ENCODE data around the gene NT5DC1.
"Not testable (repeated sequence)": the region's sequence is repeated elsewhere in the genome, so short reads cannot be mapped to it uniquely, and the experiment has no call there.

NT5DC1 gene

DNA sequence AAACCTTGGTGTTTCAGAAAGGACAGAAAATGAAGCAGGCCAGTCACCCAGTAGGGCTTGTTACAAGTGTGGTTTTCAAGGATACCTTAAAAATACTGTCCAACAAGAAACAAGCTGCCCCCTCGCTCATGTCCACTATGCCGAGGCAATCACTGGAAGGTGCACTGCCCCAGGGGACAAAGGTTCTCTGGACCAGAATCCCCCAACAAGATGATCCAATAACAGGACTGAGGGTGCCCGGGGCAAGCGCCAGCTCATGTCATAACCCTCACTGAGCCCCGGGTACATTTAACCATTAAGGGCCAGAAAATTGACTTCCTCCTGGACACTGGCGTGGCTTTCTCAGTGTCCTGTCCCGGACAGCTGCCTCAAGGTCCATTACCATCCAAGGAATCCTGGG is 6.6 kb upstream of the NT5DC1 start:
- DNase-seq, result no peak

DNA sequence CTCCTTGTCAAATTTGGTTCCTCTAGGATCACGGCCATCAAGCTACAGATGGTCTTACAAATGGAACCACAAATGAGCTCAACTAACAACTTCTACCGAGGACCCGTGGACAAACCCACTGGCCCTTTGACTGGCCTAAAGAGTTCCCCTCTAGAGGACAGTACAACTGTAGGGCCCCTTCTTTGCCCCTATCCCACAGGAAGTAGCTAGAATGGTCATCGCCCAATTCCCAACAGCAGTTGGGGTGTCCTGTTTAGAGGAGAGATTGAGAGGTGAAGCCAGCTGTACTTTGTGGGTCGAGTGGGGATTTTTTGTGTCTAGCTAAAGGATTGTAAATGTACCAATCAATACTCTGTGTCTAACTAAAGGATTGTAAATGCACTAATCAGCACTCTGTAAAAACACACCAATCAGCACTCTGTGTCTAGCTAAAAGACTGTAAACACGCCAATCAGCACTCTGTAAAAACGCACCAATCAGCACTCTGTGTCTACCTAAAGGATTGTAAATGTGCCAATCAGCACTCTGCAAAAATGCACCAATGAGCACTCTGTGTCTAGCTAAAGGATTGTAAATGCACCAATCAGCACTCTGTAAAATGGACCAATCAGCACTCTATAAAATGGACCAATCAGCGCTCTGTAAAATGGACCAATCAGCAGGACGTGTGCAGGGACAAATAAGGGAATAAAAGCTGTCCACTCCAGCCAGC is 4.4 kb upstream of the NT5DC1 start:
- not testable (repeated sequence) for DNase-seq

DNA sequence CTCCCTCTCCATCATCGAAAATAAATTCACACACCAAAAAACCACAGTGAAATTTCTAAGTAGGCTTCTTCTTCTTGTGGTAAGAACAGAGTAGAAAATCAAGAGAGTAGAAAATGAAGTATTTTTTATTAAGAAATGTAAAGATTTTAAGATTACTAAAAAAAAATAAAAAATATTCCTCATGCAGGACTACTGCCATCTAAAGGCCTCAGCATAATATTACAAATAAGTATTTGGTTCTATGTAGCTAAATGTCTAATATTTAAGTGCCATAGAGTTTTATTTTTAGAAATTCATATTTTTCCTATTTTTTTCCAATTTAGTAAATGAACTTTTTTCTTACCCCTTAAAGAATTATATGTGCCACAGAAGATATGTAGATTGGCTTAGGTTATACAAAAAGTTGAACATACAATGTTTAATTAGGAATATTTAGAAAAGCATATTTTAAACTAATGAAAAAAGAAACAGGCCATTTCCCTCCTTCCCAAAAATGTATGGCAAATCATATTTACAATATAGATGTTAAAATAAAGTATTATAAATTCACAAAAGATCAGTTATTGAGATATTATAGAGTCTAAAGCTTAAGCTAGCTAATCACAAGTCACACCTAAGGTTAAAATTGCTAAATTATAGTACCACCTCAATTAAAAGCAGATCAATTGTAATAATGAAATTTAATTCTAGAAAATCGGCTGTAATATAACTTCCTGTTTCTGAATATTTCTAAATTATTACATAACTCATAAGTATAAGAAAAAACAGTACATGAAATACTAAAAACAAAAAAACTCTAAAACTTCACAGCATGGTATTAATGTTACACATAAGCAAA is 3.5 kb upstream of the NT5DC1 start:
- DNase-seq, result no peak

DNA sequence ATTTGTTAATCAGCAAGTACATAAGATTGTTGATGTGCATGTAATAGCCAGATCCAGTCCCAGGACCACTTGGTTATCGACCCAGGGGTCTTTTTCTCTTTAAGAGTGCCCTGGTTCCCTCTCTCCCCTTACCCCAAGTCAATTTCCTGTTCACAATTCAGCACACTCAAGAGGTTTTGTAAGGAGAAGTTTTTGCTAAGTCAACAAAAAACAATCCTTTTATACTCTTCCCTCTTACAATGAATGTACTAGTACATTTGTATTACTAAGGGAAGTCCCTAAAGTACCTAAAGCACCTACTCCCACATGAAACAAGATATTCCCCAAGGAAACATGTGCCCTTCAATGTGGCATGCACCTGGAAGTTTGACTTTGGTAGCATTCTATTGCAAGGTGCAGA is 1.6 kb upstream of the NT5DC1 start:
- no peak for DNase-seq

DNA sequence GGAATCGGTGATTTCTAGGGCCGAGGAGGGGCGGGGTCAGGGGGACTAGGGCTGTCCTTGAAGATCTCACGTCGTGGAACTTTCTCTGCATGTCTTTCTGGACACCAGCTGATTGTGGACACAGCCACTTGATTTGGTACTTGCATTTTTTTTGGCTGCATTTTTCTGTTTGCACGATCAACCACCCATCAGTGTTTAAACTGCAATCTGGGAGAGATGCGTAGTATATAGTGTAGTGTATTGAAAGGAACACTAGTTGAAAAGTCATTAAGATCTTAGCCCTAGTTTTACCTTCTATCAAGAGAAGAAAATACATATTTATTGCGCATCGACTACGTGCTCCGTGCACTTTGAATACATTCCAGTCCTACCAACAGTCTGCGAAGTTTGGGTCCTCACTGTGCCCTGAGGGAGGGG is 657 bp downstream of the NT5DC1 start:
- no peak for DNase-seq

DNA sequence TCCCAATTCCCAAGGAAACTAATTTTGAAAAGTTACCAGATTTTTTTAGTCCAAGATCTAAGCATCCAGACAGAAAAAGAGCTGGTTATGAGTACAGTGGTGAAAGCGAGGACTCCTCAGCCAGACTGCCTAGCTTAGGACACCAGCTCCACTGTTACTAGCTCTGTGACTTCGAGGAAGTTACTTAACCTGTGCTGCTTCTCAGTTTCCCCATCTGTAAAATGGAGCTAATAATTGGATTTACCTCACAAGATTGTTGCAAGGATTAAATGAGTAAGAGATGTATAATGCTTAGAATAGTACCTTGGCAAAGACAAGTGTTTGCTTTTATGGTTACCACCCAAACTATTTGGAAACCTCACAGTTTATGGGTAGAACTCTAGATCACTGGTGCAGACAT is 1.1 kb downstream of the NT5DC1 start:
- no peak for DNase-seq

DNA sequence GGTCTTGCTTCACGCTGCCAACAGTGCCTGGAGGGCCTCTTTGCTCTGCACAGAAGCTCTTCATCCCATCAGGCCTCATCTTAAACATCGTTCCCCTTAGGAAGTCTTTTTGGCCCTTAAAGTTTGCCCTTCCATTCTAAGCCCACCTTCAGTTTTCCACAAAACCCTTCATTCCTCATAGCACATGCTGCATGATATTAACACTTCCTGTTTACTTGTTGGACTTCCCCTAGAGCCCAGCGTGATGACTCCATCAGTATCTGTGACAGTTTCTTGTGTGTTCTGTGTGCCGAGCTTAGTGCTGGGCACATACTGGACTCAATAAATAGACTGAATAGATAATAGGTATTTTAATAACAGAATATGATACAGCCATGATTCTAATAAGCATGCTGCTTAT is 2.2 kb downstream of the NT5DC1 start:
- DNase-seq, result no peak

DNA sequence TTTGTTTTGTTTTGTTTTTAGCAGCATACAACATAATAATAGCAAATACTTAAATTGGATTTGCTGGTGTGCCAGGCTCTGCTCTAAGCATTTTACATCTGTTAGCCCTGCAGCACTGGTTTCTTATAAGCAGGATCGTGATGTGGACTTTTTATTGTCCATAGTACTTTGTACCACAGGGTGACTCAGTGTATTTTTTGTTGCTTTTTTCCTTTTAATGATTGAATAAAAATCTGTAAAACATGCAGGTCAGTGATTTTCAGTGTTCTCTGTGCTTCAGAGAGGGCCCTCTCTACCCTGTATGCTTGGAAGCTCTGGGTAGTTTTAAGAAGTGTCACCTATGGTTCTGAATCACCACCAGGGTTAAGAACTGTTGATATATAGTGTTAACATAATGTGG is 4.0 kb downstream of the NT5DC1 start:
- no peak for DNase-seq

DNA sequence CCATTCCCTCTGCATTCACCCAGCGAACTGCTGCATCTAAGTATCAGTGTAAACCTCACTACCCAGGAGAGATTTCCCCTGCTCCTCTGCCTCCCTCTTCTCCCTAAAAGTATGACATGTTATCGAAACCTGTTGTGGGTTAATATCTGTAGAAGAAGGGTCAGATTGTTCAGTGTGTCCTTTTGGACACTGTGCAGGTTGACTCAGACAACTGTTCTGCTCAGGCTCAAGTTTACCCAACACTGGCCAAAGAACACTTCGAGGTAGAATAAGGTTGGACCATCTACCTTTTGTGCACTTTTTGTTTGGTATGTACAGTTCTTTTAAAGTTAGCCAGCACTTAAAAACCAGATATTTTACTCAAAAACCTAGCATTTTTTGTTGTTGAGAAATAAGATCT is 4.6 kb downstream of the NT5DC1 start:
- DNase-seq, result no peak

DNA sequence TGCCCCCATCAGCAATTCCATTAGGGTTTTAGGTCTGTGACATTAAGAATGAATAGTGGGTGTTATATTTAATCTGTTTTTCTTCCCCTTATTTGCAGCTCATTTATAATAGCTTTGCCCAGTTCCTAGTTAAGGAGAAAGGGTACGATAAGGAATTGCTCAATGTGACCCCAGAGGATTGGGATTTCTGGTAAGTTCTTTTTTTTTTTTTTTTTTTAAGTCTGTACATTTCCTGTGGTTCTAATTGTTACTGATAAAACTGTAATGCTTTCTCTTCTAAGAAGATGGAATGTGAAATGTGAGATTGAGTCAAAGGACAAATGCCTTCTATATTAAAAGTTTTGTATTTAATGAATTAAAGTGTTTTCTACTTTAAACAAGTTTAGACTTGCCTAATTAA is 5.5 kb downstream of the NT5DC1 start:
- no peak for DNase-seq

DNA sequence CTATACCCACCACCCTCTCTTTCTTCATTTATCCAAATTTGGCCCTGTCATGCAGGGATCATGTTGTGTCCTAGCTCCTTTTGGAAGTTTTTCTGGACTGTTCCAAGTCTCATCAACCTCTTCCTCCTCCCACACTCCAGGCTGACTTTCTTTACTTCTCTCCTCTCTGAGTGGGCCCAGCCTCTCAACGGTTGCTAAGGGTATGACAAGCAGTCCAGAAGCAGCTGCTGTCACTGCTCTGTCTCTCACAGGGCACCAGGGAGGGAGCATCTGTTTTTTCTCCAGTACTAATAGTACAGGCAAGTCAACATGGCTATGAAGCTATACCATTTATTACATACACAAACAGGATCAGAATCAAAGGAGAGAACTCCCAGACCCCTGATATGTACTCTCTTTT is 8.2 kb downstream of the NT5DC1 start:
- DNase-seq, result no peak

DNA sequence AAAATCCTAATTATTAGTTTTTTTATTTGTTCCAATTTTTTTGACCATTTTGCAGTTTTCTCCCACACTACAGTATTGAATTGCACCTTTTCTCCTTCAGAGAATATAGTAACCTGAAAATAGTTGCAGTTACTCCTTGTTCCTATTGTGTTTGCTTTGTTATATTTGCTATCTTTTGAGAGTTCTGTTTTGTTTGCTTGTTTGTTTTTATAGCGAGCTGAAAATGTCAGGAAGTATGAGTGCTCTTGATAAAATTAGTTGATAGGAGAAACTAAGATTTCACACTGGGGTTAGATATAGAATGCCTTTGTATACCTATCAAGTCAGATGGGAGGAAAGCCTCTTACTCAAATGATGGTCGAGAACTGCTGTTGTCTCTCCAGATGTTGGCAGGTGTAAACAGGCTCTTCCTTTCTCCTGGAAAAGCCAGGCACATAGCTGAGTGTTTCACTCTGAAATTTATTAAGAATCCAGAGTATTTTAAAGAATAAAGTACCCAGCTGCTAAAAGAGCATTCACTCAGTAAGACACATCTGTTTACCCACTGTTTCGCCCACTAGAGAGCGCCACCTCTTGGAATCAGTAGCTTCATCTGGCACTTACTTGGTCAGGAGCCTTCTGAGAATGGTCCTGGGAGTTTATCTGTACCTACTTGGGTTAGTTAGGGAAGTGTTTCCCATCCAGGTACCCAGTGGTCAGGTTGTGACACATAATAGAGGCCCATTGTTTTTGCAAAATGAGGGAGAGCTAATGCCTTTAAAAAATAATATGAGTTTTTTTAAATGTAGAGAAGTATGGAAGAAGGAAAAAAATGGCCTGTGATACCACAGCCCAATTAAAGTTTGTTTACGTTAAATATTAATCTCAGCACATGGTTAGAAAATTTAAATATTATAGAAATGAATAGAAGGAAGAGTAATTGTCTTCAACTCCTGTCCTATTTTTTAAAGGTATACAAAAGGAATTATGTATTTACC is 11.2 kb downstream of the NT5DC1 start:
- no peak for DNase-seq

DNA sequence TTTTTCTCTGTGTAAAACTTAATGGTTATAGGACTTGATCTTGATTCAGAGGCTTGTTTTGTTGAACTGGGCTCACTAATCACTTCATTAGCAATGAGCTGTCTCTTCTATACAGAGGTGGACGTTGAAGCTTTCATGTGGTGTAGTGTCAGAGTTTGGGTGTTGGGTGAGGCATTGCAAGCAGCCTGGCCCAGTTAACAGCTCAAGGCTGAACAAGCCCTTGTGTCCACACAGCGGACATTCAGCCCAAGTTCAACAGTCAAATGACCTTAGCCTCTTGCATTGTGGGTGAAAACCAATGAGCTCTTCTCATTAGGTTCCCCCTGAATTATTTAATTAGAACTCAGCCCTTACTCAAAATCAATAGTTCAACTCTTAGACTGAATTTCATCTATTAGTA is 12.7 kb downstream of the NT5DC1 start:
- DNase-seq, result no peak

DNA sequence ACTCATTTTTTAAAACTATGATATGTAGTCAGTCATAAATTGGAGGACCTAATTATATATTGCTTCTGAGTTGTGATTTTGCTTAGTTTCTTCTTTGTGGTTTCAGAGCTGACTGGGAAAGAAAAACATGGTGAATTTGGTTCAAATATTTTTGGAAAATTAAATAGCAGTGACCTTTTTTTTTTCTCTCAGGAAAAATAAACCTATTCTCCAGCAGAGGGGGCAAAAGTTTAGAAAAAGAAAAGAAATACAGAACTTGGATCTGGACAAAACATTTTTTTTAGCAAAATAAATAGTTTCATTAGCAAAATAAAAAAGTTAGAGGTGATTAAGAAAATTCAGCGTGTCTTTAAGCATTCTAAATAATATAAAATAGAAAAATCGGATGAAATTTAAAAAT is 15.1 kb downstream of the NT5DC1 start:
- no peak for DNase-seq

DNA sequence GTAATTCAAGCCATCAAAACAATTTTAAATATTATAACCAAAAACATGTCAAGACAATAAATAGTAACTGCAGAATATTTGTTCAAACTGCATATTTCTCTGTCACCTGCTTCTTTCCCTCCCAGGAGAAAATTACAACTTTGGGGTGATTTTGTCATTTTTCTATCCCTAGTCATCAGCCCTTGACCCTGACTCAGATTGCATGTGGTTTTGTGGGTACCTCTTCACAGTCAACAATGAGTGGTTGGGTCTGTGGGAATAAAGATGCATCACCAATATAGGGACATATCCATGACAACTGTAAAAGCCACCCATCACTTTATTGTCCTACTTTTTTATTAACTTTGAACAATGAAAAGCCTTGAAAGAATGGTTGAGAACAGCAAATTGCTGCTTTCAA is 18.0 kb downstream of the NT5DC1 start:
- no peak for DNase-seq

DNA sequence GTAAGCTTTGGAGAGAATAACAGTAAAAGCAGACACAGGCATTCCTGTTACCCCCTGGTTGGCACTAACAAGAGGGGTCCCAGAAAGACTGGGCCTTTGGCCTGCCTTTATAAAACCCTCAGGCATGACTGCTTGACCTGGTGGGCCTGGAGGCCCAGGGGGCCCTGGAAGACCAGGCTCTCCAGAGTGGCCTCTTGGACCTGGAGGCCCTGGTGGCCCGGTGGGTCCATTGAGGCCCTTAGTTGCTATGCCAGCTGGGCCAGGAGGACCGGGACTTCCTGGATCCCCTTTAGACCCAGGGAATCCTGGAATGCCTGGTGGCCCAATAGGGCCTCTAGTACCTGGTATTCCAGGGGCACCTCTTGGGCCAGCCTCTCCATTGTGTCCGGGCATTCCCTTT is 19.8 kb downstream of the NT5DC1 start:
- no peak for DNase-seq

DNA sequence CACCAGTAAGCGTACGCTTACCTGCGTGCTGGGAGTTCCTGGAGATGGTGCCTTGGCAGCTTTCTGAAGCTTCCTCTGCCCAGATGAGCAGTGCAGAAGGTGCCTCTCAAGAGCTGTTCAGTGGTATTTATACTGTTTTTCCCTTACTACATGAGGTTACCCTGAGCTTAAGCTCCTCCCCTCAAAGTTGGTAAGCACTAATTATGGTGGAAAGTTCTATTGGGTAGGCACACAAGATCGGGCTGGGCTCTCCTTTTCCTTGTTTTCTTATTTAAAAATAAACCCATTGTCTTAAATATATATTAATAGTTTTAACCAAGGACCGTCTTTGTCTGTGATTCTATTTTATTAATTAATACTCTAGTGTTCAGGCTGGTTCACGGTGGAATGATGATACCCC is 25.4 kb downstream of the NT5DC1 start, which contains the start of gene COL10A1:
Gene COL10A1 (minus strand): TSS at position 101 of the 400 bp plus-strand sequence. CDS start 640 bp downstream, outside the sequence.
- no peak for DNase-seq

DNA sequence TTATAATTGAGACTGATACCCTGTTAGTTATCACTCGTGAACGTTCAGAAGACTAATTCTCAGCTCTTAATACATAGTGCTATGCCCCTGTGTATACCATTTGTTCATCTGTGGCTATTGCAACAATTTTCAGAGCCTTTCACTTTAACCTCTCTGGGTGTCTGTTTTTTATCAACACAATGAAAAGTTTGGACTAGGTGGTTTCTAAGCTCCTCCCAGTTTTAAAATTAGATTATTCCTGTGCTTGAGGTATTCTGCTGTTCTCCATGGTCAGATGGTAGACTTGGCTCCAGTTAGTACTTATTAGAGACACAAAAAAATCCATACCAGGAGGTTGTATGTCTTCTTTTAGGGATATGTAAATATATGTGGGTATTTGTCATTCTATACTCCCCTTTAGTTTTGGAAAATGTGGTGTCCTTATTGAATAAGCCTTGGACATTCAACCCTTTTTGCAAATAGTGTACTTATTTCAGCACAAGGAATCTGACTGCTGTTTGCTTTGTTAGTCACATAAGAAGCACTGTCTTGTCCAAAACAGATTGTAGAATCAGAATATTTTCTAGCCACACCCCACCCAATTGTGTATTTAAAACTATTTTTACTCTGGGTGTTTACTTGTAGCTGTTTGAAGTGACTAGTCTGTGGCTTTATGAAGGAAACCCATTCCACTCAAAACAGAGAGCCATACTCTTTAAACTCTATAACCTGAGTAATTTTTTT is 27.3 kb downstream of the NT5DC1 start:
- no peak for DNase-seq

DNA sequence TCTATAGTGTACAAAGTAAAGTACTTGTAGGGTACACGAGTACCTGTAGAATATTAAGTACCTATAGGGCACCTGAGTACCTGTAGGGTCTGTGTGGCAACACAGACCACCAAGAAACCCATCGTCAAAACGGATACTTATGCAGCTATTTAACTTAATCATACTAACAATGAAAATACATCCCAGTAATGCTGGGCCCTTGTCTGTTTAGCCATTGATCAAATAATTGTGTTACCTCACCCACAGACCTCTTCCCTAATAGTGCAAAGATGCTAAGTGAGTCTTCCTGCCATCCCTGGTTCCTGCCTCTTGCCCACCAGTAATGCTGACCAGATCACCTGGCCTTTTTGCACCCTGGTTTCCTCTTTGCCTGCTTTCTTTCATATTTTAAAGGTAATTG is 32.8 kb downstream of the NT5DC1 start:
- DNase-seq, result no peak

DNA sequence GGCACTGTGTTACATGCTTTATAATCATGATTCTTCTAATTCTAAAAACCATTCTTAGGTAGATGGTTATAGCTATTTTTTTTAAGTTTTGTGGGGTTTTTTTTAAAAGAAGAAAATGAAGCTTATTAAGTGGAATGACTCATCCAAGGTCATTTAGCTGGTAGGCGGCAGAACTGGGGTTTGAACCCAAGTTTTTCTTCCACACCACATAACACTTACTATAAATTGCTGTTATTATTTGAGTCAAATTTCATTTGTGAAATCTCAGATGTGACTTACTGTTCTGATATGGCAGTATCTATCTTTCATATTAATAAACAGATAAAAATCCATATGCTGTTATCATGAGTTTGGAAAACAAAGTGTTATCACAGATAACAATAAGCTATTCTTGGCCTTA is 35.7 kb downstream of the NT5DC1 start:
- DNase-seq, result no peak

DNA sequence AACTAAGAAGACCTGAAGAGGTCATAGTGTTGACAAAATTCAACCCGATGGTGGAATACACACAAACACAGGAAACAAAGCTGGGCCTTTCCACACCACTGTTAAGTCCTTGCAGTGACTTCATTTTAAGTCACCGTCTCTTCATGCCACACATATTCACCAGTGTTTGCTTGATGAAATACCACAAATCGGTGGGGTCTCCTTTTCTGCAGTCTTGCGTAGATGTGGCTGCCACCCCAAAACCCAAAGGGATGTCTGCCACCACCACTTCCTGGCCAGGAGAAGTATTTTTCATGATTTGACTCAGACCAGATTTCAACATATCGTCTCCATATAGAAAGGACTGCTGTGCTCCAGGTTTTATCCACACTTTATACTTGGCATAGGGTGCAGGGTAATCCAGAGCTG is 36.3 kb downstream of the NT5DC1 start:
- DNase-seq, result no peak

DNA sequence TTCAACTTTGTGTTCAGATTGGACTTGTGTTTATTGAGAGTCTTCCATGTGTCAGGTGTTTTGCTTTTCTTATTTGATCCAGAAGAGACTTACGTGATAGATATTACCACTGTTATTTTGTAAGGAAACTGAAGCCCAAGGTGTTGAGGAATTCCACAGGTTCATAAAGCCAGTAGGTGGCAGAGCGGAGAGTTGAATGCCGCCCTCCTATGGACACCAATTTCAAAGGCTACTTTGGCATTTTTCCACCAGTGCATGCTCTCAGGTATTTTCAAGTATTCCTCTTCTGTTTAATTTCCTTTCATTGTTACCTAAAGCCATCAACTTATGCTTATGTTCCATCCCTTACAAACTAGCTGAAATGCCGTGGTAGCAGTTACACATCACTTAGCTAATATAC is 39.3 kb downstream of the NT5DC1 start:
- no peak for DNase-seq

DNA sequence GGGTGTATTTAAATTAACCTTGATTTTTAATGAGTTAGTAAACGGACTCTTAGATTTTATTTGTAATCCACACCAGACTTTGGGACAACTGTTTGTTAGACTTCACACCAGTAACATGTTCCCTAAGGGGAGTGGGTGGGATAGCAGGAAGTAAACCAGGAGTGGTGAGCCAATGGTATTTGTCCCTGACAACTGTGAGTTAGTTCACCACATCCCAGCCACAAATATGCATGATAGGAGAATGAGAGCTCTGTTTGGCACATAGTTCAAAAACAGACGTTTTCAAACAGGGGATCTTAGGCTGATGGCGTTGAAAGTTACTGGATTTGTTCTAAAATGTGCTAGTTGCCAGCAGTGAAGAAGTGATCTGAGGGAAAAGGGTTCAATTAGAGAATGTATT is 44.0 kb downstream of the NT5DC1 start:
- no peak for DNase-seq

Data from DMS79 (cell line).